ENCODE results near the gene MEGF11.

The MEGF11 gene

DNA sequence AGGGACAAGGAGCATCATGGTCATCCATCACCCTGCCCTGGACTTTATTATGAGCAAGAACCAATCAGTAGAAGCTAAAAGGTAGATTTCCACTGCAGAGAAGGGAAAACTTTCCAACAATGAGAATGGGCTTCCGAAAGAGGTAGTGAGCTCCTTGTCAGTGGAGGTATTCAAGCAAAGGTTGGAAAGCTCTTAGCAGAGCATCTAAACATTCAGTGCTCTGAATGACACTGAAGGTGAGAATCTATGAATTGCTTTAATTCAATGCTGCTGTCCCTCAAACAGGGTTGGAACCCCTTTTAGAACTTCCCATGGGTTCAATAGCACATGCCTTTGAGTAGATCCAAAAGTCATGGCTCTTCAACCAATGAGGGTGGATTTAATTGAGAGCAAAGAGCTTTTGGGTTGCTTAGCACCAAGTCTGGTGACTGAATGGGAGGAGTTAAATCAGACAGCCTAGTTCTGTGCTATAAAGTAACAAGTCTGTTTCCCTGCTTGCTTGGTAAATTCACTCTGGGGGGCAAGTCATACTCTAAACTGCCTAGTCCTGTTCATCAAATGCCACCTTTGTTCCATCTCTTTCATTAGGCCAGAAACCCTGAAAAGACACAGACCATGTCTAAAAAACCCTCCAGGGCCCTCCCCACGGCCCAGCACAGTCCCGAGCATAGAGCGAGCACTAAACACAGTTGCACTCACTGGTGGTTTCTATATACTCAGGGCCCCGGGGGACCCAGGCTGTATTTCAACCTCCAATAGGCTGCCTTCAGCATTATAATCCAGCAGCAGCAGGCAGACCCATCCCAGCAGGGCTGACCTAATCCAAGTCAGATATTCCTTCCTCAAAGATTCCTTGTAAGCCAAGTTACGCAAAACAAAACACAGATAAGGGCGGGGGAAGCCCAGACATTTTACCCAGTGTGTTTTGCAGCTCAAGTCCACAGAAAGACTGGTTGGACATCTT lies 161.2 kb downstream of the MEGF11 start:
- no peak for DNase-seq (ENCODE audit: low spot score in 2 of 2)
- H3K4me3 ChIP-seq: no peak overlapping the region
- H3K4me1 ChIP-seq: peaks cover 5% of the 10 kb centered on the region
- H3K27me3 ChIP-seq (ENCODE audit: low read depth): peaks cover 74% of the 10 kb centered on the region
- in situ Hi-C loops (cut with MboI; ENCODE audit: low sequenced_read_pairs): no loop called here
- H3K36me3 ChIP-seq (replicated peaks): no peaks in the 10 kb centered on the region
- no peaks in the 10 kb centered on the region; the same call in 1 of the 2 replicates for H3K9me3 ChIP-seq

DNA sequence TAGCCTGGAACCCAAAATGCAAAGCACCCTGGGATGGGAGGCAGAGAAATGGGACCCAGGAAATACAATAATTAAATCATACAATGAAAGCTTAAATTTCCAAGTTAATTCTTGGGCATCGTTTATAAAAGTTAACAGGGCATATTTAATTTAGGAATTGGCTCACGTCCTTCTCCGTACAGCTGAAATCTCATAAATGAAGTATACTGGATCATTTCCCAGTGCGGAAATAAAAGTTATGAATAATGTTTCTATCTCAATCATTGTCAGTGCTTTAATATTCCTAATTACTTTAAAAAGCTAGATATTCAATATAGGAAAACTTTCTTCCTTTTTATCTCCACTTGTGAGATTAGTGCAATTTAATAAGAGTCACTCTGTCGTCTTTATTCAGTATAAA lies 164.0 kb downstream of the MEGF11 start:
- Histone ChIP-seq H3K27me3 (ENCODE audit: low read depth) (peaks cover 49% of the 10 kb centered on the region), H3K4me3 (no peak overlapping the region), H3K9me3 (no peaks in the 10 kb centered on the region; the same call in 1 of the 2 replicates), H3K36me3 (replicated peaks) (no peaks in the 10 kb centered on the region), H3K4me1 (peaks cover 5% of the 10 kb centered on the region)
- DNase-seq (ENCODE audit: low spot score in 2 of 2): no peak
- in situ Hi-C loops (cut with MboI; ENCODE audit: low sequenced_read_pairs): no loop called here

- Histone ChIP-seq H3K27me3 (ENCODE audit: low read depth) (peaks cover 45% of the 10 kb centered on the region), H3K9me3 (no peaks in the 10 kb centered on the region; the same call in 1 of the 2 replicates), H3K36me3 (replicated peaks) (no peaks in the 10 kb centered on the region), H3K4me1 (peaks cover 5% of the 10 kb centered on the region), H3K4me3 (no peak overlapping the region)
- in situ Hi-C loops (cut with MboI; ENCODE audit: low sequenced_read_pairs): no loop called here
- no peak for DNase-seq (ENCODE audit: low spot score in 2 of 2)
Measured at GRCh38 chr15:66089049-66089448, 164.5 kb downstream of the MEGF11 start.

GRCh38 chr15:66085128-66085527 lies 168.4 kb downstream of the MEGF11 start:
- in situ Hi-C loops (cut with MboI; ENCODE audit: low sequenced_read_pairs): no loop called here

DNA sequence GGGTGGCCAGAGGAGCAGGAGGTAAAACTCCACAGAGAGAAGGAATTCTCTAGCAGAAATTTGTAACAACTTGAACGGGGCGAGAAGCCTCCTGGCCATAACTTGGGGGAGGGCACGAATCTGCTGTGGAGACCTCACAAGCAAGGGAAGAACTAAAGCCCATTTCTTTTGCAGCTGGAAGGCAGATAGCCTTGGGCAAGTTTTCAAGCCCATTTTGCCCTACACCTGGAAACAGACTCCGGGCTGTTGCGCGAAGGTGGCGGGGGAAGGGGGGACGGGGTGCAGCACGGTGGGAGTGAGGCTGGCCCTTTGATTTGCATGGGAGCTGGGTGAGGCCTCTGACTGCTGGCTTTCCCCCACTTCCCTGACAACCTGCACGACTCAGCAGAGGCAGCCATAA lies 168.8 kb downstream of the MEGF11 start:
- no peaks in the 10 kb centered on the region; the same call in 1 of the 2 replicates for H3K9me3 ChIP-seq
- in situ Hi-C loops (cut with MboI; ENCODE audit: low sequenced_read_pairs): no loop called here
- DNase-seq (ENCODE audit: low spot score in 2 of 2): no peak

More at GRCh38 chr15:66085128-66085527, 168.4 kb downstream of the MEGF11 start:
- Histone ChIP-seq H3K4me1 (peaks cover 5% of the 10 kb centered on the region), H3K27me3 (ENCODE audit: low read depth) (peaks cover 41% of the 10 kb centered on the region), H3K36me3 (replicated peaks) (no peaks in the 10 kb centered on the region), H3K4me3 (no peak overlapping the region), H3K9me3 (no peaks in the 10 kb centered on the region; the same call in 1 of the 2 replicates)
- DNase-seq (ENCODE audit: low spot score in 2 of 2): peak; percentile 40 to 81

DNA sequence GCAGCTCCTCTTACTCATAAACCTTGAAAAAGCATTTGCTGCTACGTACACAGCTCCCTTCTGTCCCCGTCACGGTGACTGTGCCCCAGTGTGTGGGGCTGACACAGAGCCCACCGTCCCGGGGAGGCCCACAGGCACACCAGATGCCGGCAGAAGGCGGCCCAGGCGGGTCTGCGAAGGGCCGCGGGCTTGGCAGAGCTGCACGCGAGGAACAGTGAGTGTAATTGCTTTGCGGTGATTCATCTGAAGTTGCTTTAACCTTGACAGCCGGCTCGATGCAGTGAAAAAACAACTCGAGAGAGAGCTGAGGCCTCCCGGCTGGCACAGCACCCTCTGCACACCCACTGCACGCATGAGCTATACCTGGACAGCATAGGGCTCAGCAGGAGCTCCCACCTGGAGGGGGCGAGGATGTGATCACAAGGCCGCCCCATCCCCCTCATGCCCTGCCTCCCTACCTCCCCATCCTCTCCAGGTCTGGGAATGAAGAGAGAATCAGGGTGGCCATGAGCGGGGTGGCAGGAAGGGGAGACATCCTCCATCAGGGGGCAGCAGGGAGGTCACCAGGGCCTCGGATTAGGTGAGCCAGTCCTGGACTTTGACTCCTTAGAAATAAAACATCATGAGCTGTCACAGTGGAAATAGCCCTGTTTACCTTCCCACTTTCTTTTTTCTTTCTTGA lies 172.7 kb downstream of the MEGF11 start:
- DNase-seq (ENCODE audit: low spot score in 2 of 2): peak in 1 of 2 experiments; percentile 51
- Histone ChIP-seq H3K27me3 (ENCODE audit: low read depth) (peaks cover 58% of the 10 kb centered on the region), H3K9me3 (no peaks in the 10 kb centered on the region), H3K4me1 (no peaks in the 10 kb centered on the region), H3K4me3 (no peak overlapping the region), H3K36me3 (replicated peaks) (no peaks in the 10 kb centered on the region)
- in situ Hi-C loops (cut with MboI; ENCODE audit: low sequenced_read_pairs): no loop called here

More for the DNA sequence above, 168.8 kb downstream of the MEGF11 start:
- H3K4me3 ChIP-seq: no peak overlapping the region
- peaks cover 5% of the 10 kb centered on the region for H3K4me1 ChIP-seq
- H3K27me3 ChIP-seq (ENCODE audit: low read depth): peaks cover 45% of the 10 kb centered on the region
- H3K36me3 ChIP-seq (replicated peaks): no peaks in the 10 kb centered on the region

DNA sequence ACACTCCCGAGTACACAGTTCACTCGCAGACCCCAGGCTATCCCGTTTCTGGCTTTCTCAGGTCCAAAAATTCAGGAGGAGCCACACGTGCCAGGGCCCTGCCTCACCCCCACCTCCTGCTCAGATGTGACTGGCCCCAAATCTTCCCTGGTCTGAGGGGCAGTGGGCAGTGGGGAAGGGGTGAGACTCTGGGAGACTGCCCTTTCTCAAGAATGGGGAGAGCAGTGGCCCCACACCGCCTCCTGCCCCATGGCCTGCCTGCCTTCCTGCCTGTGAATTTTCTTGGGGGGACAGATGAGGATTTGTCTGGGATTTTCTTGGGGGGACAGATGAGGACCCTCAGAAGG lies 174.6 kb downstream of the MEGF11 start:
- Histone ChIP-seq H3K9me3 (no peaks in the 10 kb centered on the region), H3K4me1 (no peaks in the 10 kb centered on the region), H3K4me3 (no peak overlapping the region), H3K27me3 (ENCODE audit: low read depth) (peaks cover 76% of the 10 kb centered on the region), H3K36me3 (replicated peaks) (no peaks in the 10 kb centered on the region)
- no peak for DNase-seq (ENCODE audit: low spot score in 2 of 2)
- in situ Hi-C loops (cut with MboI; ENCODE audit: low sequenced_read_pairs): no loop called here

DNA sequence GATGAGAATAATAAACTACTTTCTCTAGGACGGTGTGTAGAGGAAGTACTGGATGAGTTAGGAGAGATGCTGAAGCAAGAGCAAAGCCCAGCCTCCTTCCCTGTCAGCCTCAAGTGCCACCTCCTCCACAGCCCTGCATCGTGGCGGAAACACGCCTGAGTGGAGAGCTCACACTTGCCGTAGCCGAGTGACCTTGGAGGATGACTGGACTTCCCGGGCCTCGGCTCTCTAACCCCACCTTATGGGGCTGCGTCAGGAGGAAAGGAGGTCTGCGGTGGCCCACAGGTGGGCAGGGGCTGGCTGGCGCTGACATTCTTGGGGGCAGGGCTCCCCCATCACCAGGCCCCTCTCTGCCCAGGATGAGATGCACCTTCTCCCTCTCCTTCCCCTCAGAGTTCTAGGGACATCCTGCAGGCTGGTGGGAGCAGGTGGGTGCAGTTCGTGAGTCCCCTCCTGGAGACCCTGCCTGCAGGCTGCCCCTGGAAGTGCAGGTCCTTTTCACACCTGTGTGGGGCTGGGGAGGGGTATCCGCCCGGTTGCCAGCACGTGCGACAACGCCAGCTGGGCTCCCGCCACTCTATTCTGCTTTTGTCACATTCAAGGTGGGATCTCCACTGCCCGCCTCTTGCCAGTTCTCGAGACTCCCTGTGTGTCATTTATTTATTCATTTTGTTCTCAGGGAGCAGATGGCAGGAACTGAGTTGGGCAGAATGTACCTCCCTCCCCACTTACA lies 175.2 kb downstream of the MEGF11 start:
- H3K4me1 ChIP-seq: no peaks in the 10 kb centered on the region
- in situ Hi-C loops (cut with MboI; ENCODE audit: low sequenced_read_pairs): no loop called here
- H3K27me3 ChIP-seq (ENCODE audit: low read depth): peaks cover 76% of the 10 kb centered on the region
- H3K9me3 ChIP-seq: no peaks in the 10 kb centered on the region
- no peak overlapping the region for H3K4me3 ChIP-seq
- H3K36me3 ChIP-seq (replicated peaks): no peaks in the 10 kb centered on the region
- no peak for DNase-seq (ENCODE audit: low spot score in 2 of 2)

GRCh38 chr15:66077320-66077663 lies 176.3 kb downstream of the MEGF11 start:
- Histone ChIP-seq H3K9me3 (no peaks in the 10 kb centered on the region), H3K4me1 (no peaks in the 10 kb centered on the region), H3K4me3 (no peak overlapping the region), H3K27me3 (ENCODE audit: low read depth) (peaks cover 80% of the 10 kb centered on the region), H3K36me3 (replicated peaks) (no peaks in the 10 kb centered on the region)
- DNase-seq (ENCODE audit: low spot score in 2 of 2): no peak
- in situ Hi-C loops (cut with MboI; ENCODE audit: low sequenced_read_pairs): no loop called here

DNA sequence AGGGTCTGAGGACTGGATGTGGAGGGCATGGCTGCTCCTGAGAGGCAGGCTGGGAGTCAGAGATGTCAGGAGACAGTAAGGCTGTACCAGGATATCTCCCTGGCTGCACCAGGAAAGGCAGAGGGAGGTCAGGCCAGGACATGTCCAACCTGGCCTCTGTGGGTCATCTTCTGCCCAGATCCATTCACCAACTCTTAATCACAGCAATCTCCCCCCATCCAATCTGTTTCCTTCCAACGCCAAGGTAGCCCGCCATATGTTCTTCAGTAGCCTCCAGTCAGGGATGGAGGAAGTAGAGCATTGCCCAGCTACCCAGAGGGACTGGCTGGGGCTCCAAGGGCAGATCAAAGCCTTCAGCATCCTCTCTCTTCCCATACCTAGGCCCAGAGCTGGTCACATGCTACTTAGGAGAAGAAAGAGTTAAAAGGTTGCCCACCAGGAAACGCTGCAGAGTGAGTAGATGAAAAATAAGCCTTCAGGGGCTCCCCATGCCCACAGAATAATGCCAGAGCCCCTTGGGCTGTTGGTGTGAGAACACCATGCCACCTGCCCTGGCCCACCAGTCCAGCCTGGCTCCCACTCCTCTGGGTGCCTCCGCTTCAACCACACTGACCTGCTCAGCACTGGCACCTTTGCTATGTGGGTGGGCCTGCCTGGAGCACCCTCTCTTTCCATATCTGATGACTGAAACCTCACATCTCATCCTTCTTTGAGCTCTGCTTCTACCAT lies 176.8 kb downstream of the MEGF11 start:
- no peak for DNase-seq (ENCODE audit: low spot score in 2 of 2)
- no peaks in the 10 kb centered on the region for H3K4me1 ChIP-seq
- H3K9me3 ChIP-seq: no peaks in the 10 kb centered on the region
- H3K36me3 ChIP-seq (replicated peaks): no peaks in the 10 kb centered on the region
- H3K4me3 ChIP-seq: no peak overlapping the region
- in situ Hi-C loops (cut with MboI; ENCODE audit: low sequenced_read_pairs): no loop called here
- peaks cover 84% of the 10 kb centered on the region for H3K27me3 ChIP-seq (ENCODE audit: low read depth)

- Histone ChIP-seq H3K36me3 (replicated peaks) (no peaks in the 10 kb centered on the region), H3K4me3 (no peak overlapping the region), H3K9me3 (no peaks in the 10 kb centered on the region), H3K27me3 (ENCODE audit: low read depth) (peaks cover 89% of the 10 kb centered on the region), H3K4me1 (no peaks in the 10 kb centered on the region)
- in situ Hi-C loops (cut with MboI; ENCODE audit: low sequenced_read_pairs): no loop called here
- DNase-seq (ENCODE audit: low spot score in 2 of 2): no peak
Measured at GRCh38 chr15:66075947-66076346, 177.6 kb downstream of the MEGF11 start.

DNA sequence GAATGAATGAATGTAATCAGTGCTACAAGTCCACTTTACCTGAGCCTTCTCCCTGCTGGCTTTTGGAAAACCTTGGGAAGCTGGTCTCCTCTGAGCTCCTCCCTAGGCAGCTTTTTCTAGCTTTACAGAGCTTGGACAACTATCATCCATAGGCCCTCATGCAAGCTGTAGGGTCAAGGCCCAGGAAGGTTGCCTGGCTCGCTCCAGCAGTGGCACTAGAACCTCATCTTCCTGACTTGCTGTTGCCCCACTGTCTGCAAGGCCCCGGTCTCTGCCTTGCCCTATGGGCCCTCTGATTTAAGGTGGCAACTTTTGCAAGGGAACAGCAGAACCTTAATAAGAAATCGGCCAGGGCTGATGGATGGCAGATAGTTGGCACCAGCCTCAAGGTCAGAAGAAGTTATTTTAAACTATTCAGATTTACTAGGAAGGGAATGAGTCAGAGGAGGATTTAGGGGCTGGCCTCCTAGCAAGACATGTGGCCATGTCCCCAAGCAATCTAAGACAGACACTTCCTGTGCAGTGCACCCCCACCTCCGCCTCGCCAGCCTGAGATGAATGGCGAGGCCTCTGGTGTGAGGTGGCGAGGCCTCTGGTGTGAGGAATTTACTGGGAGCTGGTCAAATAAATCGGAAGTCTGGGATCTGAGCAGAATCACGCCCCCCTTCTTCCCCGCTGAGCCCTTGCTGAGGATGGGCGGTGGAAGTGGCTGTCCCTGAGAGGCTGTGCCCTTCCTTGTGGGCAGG lies 180.8 kb downstream of the MEGF11 start:
- Histone ChIP-seq H3K4me3 (no peak overlapping the region), H3K36me3 (replicated peaks) (no peaks in the 10 kb centered on the region), H3K9me3 (no peaks in the 10 kb centered on the region), H3K27me3 (ENCODE audit: low read depth) (peaks cover 83% of the 10 kb centered on the region), H3K4me1 (0 out of 2 replicates have a peak, but pooled peaks cover 1% of the 10 kb centered on the region)
- in situ Hi-C loops (cut with MboI; ENCODE audit: low sequenced_read_pairs): no loop called here
- no peak for DNase-seq (ENCODE audit: low spot score in 2 of 2)

GRCh38 chr15:66071921-66072295 lies 181.6 kb downstream of the MEGF11 start:
- Histone ChIP-seq H3K27me3 (ENCODE audit: low read depth) (peaks cover 75% of the 10 kb centered on the region), H3K4me1 (peaks cover 5% of the 10 kb centered on the region), H3K9me3 (no peaks in the 10 kb centered on the region), H3K36me3 (replicated peaks) (no peaks in the 10 kb centered on the region), H3K4me3 (no peak overlapping the region)
- DNase-seq (ENCODE audit: low spot score in 2 of 2): no peak
- in situ Hi-C loops (cut with MboI; ENCODE audit: low sequenced_read_pairs): no loop called here
